OCI-LY1 (cell line): ENCODE data around the gene PTPN3.

Experiments used
- H2AFZ ChIP-seq: fragments of 200-600 bp; sonication (generic), shearing (Covaris generic); 2 replicates; pipeline ENCODE4 v1.6.0; 2014; ENCODE audit warnings: antibody characterized with exemption, mild to moderate bottlenecking, low read length
- H3F3A ChIP-seq: fragments of 200-600 bp; sonication (generic), shearing (Covaris generic); 2 replicates; pipeline ENCODE4 v1.6.0; 2014; ENCODE audit warnings: mild to moderate bottlenecking, antibody characterized with exemption, low read length, moderate library complexity; ENCODE audit not compliant: insufficient read depth
- H3K27ac ChIP-seq: fragments of 200-600 bp; sonication (generic); 2 replicates; pipeline ENCODE4 v1.5.1; 2014; ENCODE audit warnings: low read length, mixed run types, mild to moderate bottlenecking, low read depth; ENCODE audit not compliant: poor library complexity, severe bottlenecking
- H3K27me3 ChIP-seq: fragments of 200-600 bp; sonication (generic); 2 replicates; pipeline ENCODE4 v1.6.0; 2014; ENCODE audit warnings: antibody characterized with exemption, mild to moderate bottlenecking, low read length, moderate library complexity; ENCODE audit not compliant: insufficient read depth
- H3K36me3 ChIP-seq: fragments of 200-600 bp; sonication (generic); 2 replicates; pipeline ENCODE4 v1.6.1; 2014; ENCODE audit warnings: mild to moderate bottlenecking, antibody characterized with exemption, low read length, moderate library complexity, mixed read lengths; ENCODE audit not compliant: insufficient read depth
- H3K4me1 ChIP-seq: fragments of 200-600 bp; sonication (generic); 2 replicates; pipeline ENCODE4 v1.5.1; 2014; ENCODE audit warnings: mild to moderate bottlenecking, low read length, moderate library complexity; ENCODE audit not compliant: insufficient read depth, severe bottlenecking
- H3K4me2 ChIP-seq: fragments of 200-600 bp; sonication (generic), shearing (Covaris generic); 2 replicates; pipeline ENCODE4 v1.6.1; 2014; ENCODE audit warnings: low read length
- H3K4me3 ChIP-seq: fragments of 200-600 bp; sonication (generic); 2 replicates; pipeline ENCODE4 v1.5.1; 2014; ENCODE audit warnings: low read length, low read depth, mild to moderate bottlenecking, mixed read lengths; ENCODE audit not compliant: poor library complexity, severe bottlenecking
- H3K79me2 ChIP-seq: fragments of 200-600 bp; shearing (Covaris generic); 2 replicates; pipeline ENCODE4 v1.6.1; 2016; ENCODE audit warnings: mixed run types, low read length, mixed read lengths; ENCODE audit not compliant: insufficient read depth
- H3K9ac ChIP-seq: fragments of 200-600 bp; sonication (generic), shearing (Covaris generic); 2 replicates; pipeline ENCODE4 v1.6.1; 2014; ENCODE audit warnings: mild to moderate bottlenecking, low read length, mixed read lengths
- H3K9me2 ChIP-seq: fragments of 200-600 bp; sonication (generic), shearing (Covaris generic); 2 replicates; pipeline ENCODE4 v1.6.1; 2014; ENCODE audit warnings: low read depth, mild to moderate bottlenecking, low read length, mixed read lengths
- H3K9me3 ChIP-seq: fragments of 200-600 bp; shearing (Covaris generic); 2 replicates; pipeline ENCODE4 v1.6.1; 2014; ENCODE audit warnings: low read length, mixed read lengths
- H4K20me1 ChIP-seq: fragments of 200-600 bp; sonication (generic), shearing (Covaris generic); 2 replicates; pipeline ENCODE4 v1.6.0; 2016; ENCODE audit warnings: mild to moderate bottlenecking, low read length; ENCODE audit not compliant: insufficient read depth
- CTCF ChIP-seq: fragments of 200-600 bp; sonication (generic), shearing (Covaris generic); IDR thresholded peaks from 2 replicates; pipeline ENCODE4 v1.5.1; 2017; ENCODE audit warnings: mild to moderate bottlenecking, antibody characterized with exemption, low read length, moderate library complexity, mixed read lengths
- EZH2 ChIP-seq: fragments of 200-600 bp; sonication (generic), shearing (Covaris generic); IDR thresholded peaks from 2 replicates; pipeline ENCODE4 v1.8.0; 2017; ENCODE audit warnings: borderline replicate concordance, mixed run types, mild to moderate bottlenecking, antibody characterized with exemption, low read length, moderate library complexity, mixed read lengths

The PTPN3 gene

DNA sequence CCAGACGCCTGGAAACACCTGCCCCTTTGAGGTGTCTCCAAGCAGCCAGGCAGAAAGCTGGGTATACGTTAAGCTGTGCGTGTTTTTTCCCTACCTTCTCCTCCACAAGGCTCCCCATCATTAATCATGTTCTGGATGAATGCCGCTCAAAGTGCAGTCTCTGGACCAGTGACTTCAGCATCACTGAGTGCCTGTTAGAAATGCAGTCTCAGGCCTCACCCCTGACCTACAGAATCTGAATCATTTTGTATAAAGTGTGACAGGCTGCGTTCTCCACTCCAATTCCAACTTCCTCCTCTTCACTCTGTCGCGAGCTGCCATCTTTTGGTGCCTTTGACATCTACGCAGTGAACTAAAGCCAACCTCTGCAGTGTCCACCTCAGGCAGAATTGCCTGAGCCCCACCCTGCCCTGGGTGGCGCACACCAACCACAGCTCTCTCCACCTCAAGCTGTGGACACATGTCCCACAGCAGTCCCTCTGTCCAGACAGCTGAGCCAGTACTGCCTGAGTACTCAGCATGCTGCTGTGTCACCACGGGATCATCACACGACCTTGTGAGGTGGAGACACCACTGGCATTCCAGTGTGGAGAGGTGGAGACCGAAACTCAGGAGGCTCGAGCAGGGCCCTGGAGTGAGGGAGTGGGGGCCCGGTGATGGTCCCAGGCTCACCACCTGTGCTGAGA is 14.2 kb downstream of the PTPN3 start:
- Histone ChIP-seq H4K20me1 (no peaks in the 10 kb centered on the region), H3K36me3 (no peaks in the 10 kb centered on the region), H3K27me3 (no peaks in the 10 kb centered on the region; the same call in 1 of the 2 replicates), H2AFZ (no peak overlapping the region), H3K4me2 (no peak overlapping the region), H3F3A (no peaks in the 10 kb centered on the region), H3K27ac (no peak overlapping the region), H3K4me1 (no peaks in the 10 kb centered on the region), H3K4me3 (no peak overlapping the region), H3K9me2 (no peaks in the 10 kb centered on the region), H3K9ac (no peak overlapping the region), H3K79me2 (no peaks in the 10 kb centered on the region), H3K9me3 (no peaks in the 10 kb centered on the region)
- TF ChIP-seq CTCF (no peak), EZH2 (no peak)

DNA sequence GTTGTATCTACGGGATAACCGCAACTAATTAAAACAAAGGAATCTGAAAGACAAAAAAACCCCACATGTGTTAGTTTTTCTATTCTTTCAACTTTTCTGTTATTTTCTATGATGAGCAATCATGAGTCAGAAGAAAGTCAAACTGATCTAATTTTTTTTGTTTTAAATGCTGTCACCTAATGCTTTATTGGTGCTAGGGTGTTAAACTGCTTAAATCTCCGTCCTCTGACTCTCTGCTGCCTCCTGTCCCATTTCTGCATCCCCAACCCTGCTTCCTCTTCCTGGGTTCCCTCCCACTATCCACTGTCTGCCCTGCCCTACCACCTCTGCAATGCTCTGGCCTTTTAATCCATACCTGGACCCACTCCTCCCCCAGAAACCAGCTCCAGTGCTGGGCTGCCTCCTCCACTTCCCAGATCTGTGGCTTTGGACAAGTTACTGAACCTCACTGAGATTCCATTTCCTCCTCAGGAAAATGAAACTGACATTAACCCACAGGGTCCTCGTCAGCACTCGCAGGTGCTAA is 15.7 kb downstream of the PTPN3 start:
- Histone ChIP-seq H3K27me3 (no peaks in the 10 kb centered on the region; the same call in none of the 2 replicates), H3K9me3 (no peaks in the 10 kb centered on the region), H3K9ac (no peak overlapping the region), H3K4me3 (no peak overlapping the region), H3K9me2 (no peaks in the 10 kb centered on the region), H3K36me3 (no peaks in the 10 kb centered on the region), H2AFZ (no peak overlapping the region), H4K20me1 (no peaks in the 10 kb centered on the region), H3K27ac (no peak overlapping the region), H3F3A (no peaks in the 10 kb centered on the region), H3K4me2 (no peak overlapping the region), H3K79me2 (no peaks in the 10 kb centered on the region), H3K4me1 (no peaks in the 10 kb centered on the region)
- TF ChIP-seq EZH2, result no peak
- no peak for TF ChIP-seq CTCF

- Histone ChIP-seq H3K27ac (no peak overlapping the region), H3K4me1 (no peaks in the 10 kb centered on the region), H2AFZ (no peak overlapping the region), H3K9ac (no peak overlapping the region), H3K27me3 (no peaks in the 10 kb centered on the region; the same call in none of the 2 replicates), H3K36me3 (no peaks in the 10 kb centered on the region), H4K20me1 (no peaks in the 10 kb centered on the region), H3K9me2 (no peaks in the 10 kb centered on the region), H3K4me3 (no peak overlapping the region), H3K4me2 (no peak overlapping the region), H3K9me3 (no peaks in the 10 kb centered on the region), H3F3A (no peaks in the 10 kb centered on the region), H3K79me2 (no peaks in the 10 kb centered on the region)
- TF ChIP-seq CTCF, result no peak
- TF ChIP-seq EZH2, result no peak
Measured at GRCh38 chr9:109481856-109482255, 16.3 kb downstream of the PTPN3 start.
